ENCODE data around the gene KDM6B. TPM values are rescaled to one million over a fixed set of nuclear protein-coding genes. Genes with fewer than 3 reads are reported as not detected.

KDM6B gene
- total RNA-seq, 1 experiment from 2014 or later: 19.9 TPM

GRCh38 chr17:7798839-7799238 lies 35.2 kb upstream of the KDM6B start:
- POLR2A ChIA-PET: no interaction called here
- Histone ChIP-seq H3K9me3 (ENCODE audit: control insufficient read depth, insufficient read depth, low read depth, low read length) (no peaks in the 10 kb centered on the region), H3K4me1 (ENCODE audit: control insufficient read depth, insufficient read depth, low read length) (no peaks in the 10 kb centered on the region; the same call in 1 of the 2 replicates), H3K27ac (ENCODE audit: low read length) (no peak overlapping the region), H3K36me3 (ENCODE audit: control insufficient read depth, insufficient read depth, low read length) (no peaks in the 10 kb centered on the region), H3K27me3 (ENCODE audit: control insufficient read depth, insufficient read depth, low read length) (no peaks in the 10 kb centered on the region), H3K4me3 (ENCODE audit: low read depth in 2 of 2, low read length in 2 of 2) (no peak overlapping the region)
- no TSS peak for BruUV-seq (replicated peaks)
- ATAC-seq (no peak), DNase-seq (ENCODE audit: low read depth, low spot score) (no peak)
- CTCF ChIA-PET: interaction anchor here (0.6 kb wide), 1 partner anchor 247 kb away, joined by 3 read pairs; no protein-coding TSS in a partner anchor
- in situ Hi-C loops (cut with HindIII; ENCODE audit: low pct_unique_long_range_greater_than_20kb, low sequenced_read_pairs) (no loop called here), intact Hi-C loops (cut with micrococcal nuclease; ENCODE audit: unreplicated experiment) (no loop called here)
- no peak for TF ChIP-seq SIN3A (IDR thresholded peaks at IDR 0.05; ENCODE audit: borderline replicate concordance, insufficient read depth, low read depth, low read length)
- no peak for TF ChIP-seq TCF7L2 (IDR thresholded peaks at IDR 0.05; ENCODE audit: low read depth, low read length)
- TF ChIP-seq, protein P1, sequence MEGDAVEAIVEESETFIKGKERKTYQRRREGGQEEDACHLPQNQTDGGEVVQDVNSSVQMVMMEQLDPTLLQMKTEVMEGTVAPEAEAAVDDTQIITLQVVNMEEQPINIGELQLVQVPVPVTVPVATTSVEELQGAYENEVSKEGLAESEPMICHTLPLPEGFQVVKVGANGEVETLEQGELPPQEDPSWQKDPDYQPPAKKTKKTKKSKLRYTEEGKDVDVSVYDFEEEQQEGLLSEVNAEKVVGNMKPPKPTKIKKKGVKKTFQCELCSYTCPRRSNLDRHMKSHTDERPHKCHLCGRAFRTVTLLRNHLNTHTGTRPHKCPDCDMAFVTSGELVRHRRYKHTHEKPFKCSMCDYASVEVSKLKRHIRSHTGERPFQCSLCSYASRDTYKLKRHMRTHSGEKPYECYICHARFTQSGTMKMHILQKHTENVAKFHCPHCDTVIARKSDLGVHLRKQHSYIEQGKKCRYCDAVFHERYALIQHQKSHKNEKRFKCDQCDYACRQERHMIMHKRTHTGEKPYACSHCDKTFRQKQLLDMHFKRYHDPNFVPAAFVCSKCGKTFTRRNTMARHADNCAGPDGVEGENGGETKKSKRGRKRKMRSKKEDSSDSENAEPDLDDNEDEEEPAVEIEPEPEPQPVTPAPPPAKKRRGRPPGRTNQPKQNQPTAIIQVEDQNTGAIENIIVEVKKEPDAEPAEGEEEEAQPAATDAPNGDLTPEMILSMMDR (IDR thresholded peaks at IDR 0.05): no peak
- TF ChIP-seq, protein P2, sequence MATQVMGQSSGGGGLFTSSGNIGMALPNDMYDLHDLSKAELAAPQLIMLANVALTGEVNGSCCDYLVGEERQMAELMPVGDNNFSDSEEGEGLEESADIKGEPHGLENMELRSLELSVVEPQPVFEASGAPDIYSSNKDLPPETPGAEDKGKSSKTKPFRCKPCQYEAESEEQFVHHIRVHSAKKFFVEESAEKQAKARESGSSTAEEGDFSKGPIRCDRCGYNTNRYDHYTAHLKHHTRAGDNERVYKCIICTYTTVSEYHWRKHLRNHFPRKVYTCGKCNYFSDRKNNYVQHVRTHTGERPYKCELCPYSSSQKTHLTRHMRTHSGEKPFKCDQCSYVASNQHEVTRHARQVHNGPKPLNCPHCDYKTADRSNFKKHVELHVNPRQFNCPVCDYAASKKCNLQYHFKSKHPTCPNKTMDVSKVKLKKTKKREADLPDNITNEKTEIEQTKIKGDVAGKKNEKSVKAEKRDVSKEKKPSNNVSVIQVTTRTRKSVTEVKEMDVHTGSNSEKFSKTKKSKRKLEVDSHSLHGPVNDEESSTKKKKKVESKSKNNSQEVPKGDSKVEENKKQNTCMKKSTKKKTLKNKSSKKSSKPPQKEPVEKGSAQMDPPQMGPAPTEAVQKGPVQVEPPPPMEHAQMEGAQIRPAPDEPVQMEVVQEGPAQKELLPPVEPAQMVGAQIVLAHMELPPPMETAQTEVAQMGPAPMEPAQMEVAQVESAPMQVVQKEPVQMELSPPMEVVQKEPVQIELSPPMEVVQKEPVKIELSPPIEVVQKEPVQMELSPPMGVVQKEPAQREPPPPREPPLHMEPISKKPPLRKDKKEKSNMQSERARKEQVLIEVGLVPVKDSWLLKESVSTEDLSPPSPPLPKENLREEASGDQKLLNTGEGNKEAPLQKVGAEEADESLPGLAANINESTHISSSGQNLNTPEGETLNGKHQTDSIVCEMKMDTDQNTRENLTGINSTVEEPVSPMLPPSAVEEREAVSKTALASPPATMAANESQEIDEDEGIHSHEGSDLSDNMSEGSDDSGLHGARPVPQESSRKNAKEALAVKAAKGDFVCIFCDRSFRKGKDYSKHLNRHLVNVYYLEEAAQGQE (IDR thresholded peaks at IDR 0.05; ENCODE audit: insufficient read depth in 1 of 2, low read depth in 2 of 2, low read length in 1 of 2): no peak
- no peak for TF ChIP-seq POLR2AphosphoS5 (IDR thresholded peaks at IDR 0.05; ENCODE audit: low read depth, low read length)

- ATAC-seq (peak; percentile 60; the same call in 1 of the 2 replicates), DNase-seq (ENCODE audit: low read depth, low spot score) (no peak)
- H3K4me1 ChIP-seq (ENCODE audit: control insufficient read depth, insufficient read depth, low read length): no peaks in the 10 kb centered on the region; the same call in 1 of the 2 replicates
- TF ChIP-seq, protein P1 (IDR thresholded peaks at IDR 0.05): no peak
- TF ChIP-seq SIN3A (IDR thresholded peaks at IDR 0.05; ENCODE audit: borderline replicate concordance, insufficient read depth, low read depth, low read length) (no peak), POLR2AphosphoS5 (IDR thresholded peaks at IDR 0.05; ENCODE audit: low read depth, low read length) (no peak), TCF7L2 (IDR thresholded peaks at IDR 0.05; ENCODE audit: low read depth, low read length) (no peak)
- TF ChIP-seq, protein P2 (IDR thresholded peaks at IDR 0.05; ENCODE audit: insufficient read depth in 1 of 2, low read depth in 2 of 2, low read length in 1 of 2): no peak
- no TSS peak for BruUV-seq (replicated peaks)
- POLR2A ChIA-PET: no interaction called here
- H3K27ac ChIP-seq (ENCODE audit: low read length): no peak overlapping the region
- no peak overlapping the region for H3K4me3 ChIP-seq (ENCODE audit: low read depth in 2 of 2, low read length in 2 of 2)
- CTCF ChIA-PET: interaction anchor here (0.6 kb wide), 1 partner anchor 426 kb away, joined by 4 read pairs; no protein-coding TSS in a partner anchor
- H3K36me3 ChIP-seq (ENCODE audit: control insufficient read depth, insufficient read depth, low read length): no peaks in the 10 kb centered on the region
- in situ Hi-C loops (cut with HindIII; ENCODE audit: low pct_unique_long_range_greater_than_20kb, low sequenced_read_pairs) (no loop called here), intact Hi-C loops (cut with micrococcal nuclease; ENCODE audit: unreplicated experiment) (no loop called here)
- H3K27me3 ChIP-seq (ENCODE audit: control insufficient read depth, insufficient read depth, low read length): no peaks in the 10 kb centered on the region
- H3K9me3 ChIP-seq (ENCODE audit: control insufficient read depth, insufficient read depth, low read depth, low read length): no peaks in the 10 kb centered on the region
Measured at GRCh38 chr17:7803981-7804380, 30.0 kb upstream of the KDM6B start.

All from Panc1 (cell line).